ENCODE data around the gene TMEM80.

Gene TMEM80

GRCh38 chr11:702462-703461 is 7.1 kb downstream of the TMEM80 start:
- DNase-seq, result no peak

GRCh38 chr11:703506-703905 is 7.9 kb downstream of the TMEM80 start:
- no peak for DNase-seq

GRCh38 chr11:704228-704674 is 8.6 kb downstream of the TMEM80 start:
- DNase-seq, result no peak

GRCh38 chr11:704781-705645 is 9.4 kb downstream of the TMEM80 start:
- DNase-seq, result no peak

- DNase-seq, result peak; percentile 23
These were observed 10.2 kb downstream of the TMEM80 start, which contains the start of gene EPS8L2 for GRCh38 chr11:705646-706438. TSS of gene EPS8L2 (plus strand) at chr11:706231. CDS start at chr11:709408, 3,177 bp downstream.

GRCh38 chr11:706439-706956 is 10.9 kb downstream of the TMEM80 start:
- DNase-seq, result no peak

GRCh38 chr11:706957-707816 is 11.6 kb downstream of the TMEM80 start:
- DNase-seq, result no peak

GRCh38 chr11:707817-708420 is 12.3 kb downstream of the TMEM80 start:
- no peak for DNase-seq

- DNase-seq, result no peak
These were observed 12.9 kb downstream of the TMEM80 start for GRCh38 chr11:708511-708910.

GRCh38 chr11:709109-709997 is 13.7 kb downstream of the TMEM80 start:
- no peak for DNase-seq

GRCh38 chr11:714436-714835 is 18.8 kb downstream of the TMEM80 start:
- no peak for DNase-seq

GRCh38 chr11:719214-720016 is 23.8 kb downstream of the TMEM80 start:
- no peak for DNase-seq

GRCh38 chr11:720017-720641 is 24.5 kb downstream of the TMEM80 start:
- DNase-seq, result no peak

GRCh38 chr11:720642-721246 is 25.1 kb downstream of the TMEM80 start:
- peak; percentile 49 for DNase-seq

GRCh38 chr11:721247-721740 is 25.7 kb downstream of the TMEM80 start:
- no peak for DNase-seq

- DNase-seq, result peak; percentile 58
These were observed 26.2 kb downstream of the TMEM80 start for GRCh38 chr11:721741-722345.

- DNase-seq, result no peak
These were observed 26.8 kb downstream of the TMEM80 start for GRCh38 chr11:722346-722811.
